SK-N-SH (cell line): ENCODE results near the gene NRARP.
"Not testable (repeated sequence)": the region's sequence is repeated elsewhere in the genome, so short reads cannot be mapped to it uniquely, and the experiment has no call there.

ENCODE experiments used
- CTCF ChIP-seq: fragments of 200-600 bp; sonication (generic); IDR thresholded peaks from 2 replicates; pipeline ENCODE4 v1.6.1; 2017; ENCODE audit warnings: antibody characterized with exemption, mild to moderate bottlenecking, moderate library complexity
- EP300 ChIP-seq, 2 experiments: IDR thresholded peaks; 2 replicates each; pipeline versions ENCODE4 v1.4.0 to v1.6.1; 2012; ENCODE audit warnings: borderline replicate concordance in 1 of 2, low read depth in 1 of 2, low read length in 1 of 2
- EZH2phosphoT487 ChIP-seq: fragments of 200-600 bp; sonication (generic); IDR thresholded peaks from 2 replicates; pipeline ENCODE4 v1.6.1; 2017; ENCODE audit warnings: low read depth, mixed run types, mild to moderate bottlenecking, antibody characterized with exemption, moderate library complexity, borderline replicate concordance
- JUND ChIP-seq: IDR thresholded peaks from 2 replicates; pipeline ENCODE4 v1.4.0; 2012
- MAX ChIP-seq: IDR thresholded peaks from 2 replicates; pipeline ENCODE4 v1.4.0; 2012; ENCODE audit warnings: low read depth
- MEF2A ChIP-seq: IDR thresholded peaks from 2 replicates; pipeline ENCODE4 v1.4.0; 2012; ENCODE audit warnings: low read depth, borderline replicate concordance
- MXI1 ChIP-seq: IDR thresholded peaks from 2 replicates; pipeline ENCODE4 v1.6.1; 2012; ENCODE audit warnings: mild to moderate bottlenecking, low read depth, low read length, improper control_type of control experiment
- POLR2AphosphoS5 ChIP-seq: IDR thresholded peaks from 2 replicates; pipeline ENCODE4 v1.6.1; 2012; ENCODE audit warnings: low read depth, low read length
- RAD21 ChIP-seq: IDR thresholded peaks from 2 replicates; pipeline ENCODE4 v1.6.1; 2012; ENCODE audit warnings: mild to moderate bottlenecking, low read length
- RCOR1 ChIP-seq: fragments of 150-350 bp; IDR thresholded peaks from 2 replicates; pipeline ENCODE4 v1.6.1; 2017; ENCODE audit warnings: antibody characterized with exemption, low read length
- RFX5 ChIP-seq: IDR thresholded peaks from 2 replicates; pipeline ENCODE4 v1.6.1; 2012; ENCODE audit warnings: mild to moderate bottlenecking, improper control_type of control experiment, low read length
- SIN3A ChIP-seq: IDR thresholded peaks from 2 replicates; pipeline ENCODE4 v1.6.1; 2012; ENCODE audit warnings: low read depth, mild to moderate bottlenecking, low read length, moderate library complexity, borderline replicate concordance
- USF1 ChIP-seq: IDR thresholded peaks from 2 replicates; pipeline ENCODE4 v1.4.0; 2012; ENCODE audit warnings: low read depth, borderline replicate concordance

GRCh38 chr9:137339908-137340462 is 37.9 kb upstream of the NRARP start:
- TF ChIP-seq MXI1; CTCF; USF1; MAX; EZH2phosphoT487; RAD21; POLR2AphosphoS5; SIN3A; EP300 (IDR thresholded peaks at IDR 0.05; ENCODE audit: borderline replicate concordance in 1 of 2, low read depth in 1 of 2, low read length in 1 of 2); JUND; MEF2A; RFX5; RCOR1: not testable (repeated sequence)
